GM18951 (cell line): ENCODE measurements around the gene PADI3.
"Not testable (repeated sequence)": the region's sequence is repeated elsewhere in the genome, so short reads cannot be mapped to it uniquely, and the experiment has no call there.

Source experiments
- POLR2A ChIP-seq: IDR thresholded peaks from 4 replicates; pipeline ENCODE4 v1.6.1; 2011; ENCODE audit warnings: mild to moderate bottlenecking; ENCODE audit not compliant: insufficient read length, insufficient read depth; ENCODE audit errors: extremely low read depth
- in situ Hi-C: fragments of 300-500 bp; cut with MboI; formaldehyde crosslinking; loops from one replicate; pipeline ENCODE4 v1.12.0; 2022; ENCODE audit warnings: low sequenced_read_pairs, mixed read lengths, inconsistent platforms; ENCODE audit not compliant: unreplicated experiment

Gene PADI3

GRCh38 chr1:17239420-17239819 is 9.5 kb upstream of the PADI3 start:
- no peak for TF ChIP-seq POLR2A
- in situ Hi-C loops = no loop called here

- in situ Hi-C loops = not testable (repeated sequence)
Observed at GRCh38 chr1:17241011-17241779, 7.7 kb upstream of the PADI3 start.

GRCh38 chr1:17241780-17242074 is 7.2 kb upstream of the PADI3 start:
- in situ Hi-C loops = not testable (repeated sequence)

- no peak for TF ChIP-seq POLR2A
- in situ Hi-C loops = no loop called here
Observed at GRCh38 chr1:17243274-17243673, 5.6 kb upstream of the PADI3 start.

GRCh38 chr1:17244821-17245740 is 3.8 kb upstream of the PADI3 start:
- in situ Hi-C loops = no loop called here
- no peak for TF ChIP-seq POLR2A

GRCh38 chr1:17245816-17246325 is 3.0 kb upstream of the PADI3 start:
- in situ Hi-C loops = no loop called here
- no peak for TF ChIP-seq POLR2A

- in situ Hi-C loops = no loop called here
- TF ChIP-seq POLR2A = no peak
Observed at GRCh38 chr1:17246971-17247370, 1.9 kb upstream of the PADI3 start.

- no peak for TF ChIP-seq POLR2A
- in situ Hi-C loops = no loop called here
Observed at GRCh38 chr1:17250601-17251000, 1.7 kb downstream of the PADI3 start.

GRCh38 chr1:17251246-17251645 is 2.3 kb downstream of the PADI3 start:
- TF ChIP-seq POLR2A = no peak
- in situ Hi-C loops = no loop called here

GRCh38 chr1:17251701-17252376 is 2.9 kb downstream of the PADI3 start:
- in situ Hi-C loops = no loop called here
- no peak for TF ChIP-seq POLR2A

- no peak for TF ChIP-seq POLR2A
- in situ Hi-C loops = no loop called here
Observed at GRCh38 chr1:17255336-17255735, 6.4 kb downstream of the PADI3 start.

- in situ Hi-C loops = no loop called here
- TF ChIP-seq POLR2A = no peak
Observed at GRCh38 chr1:17258116-17258757, 9.3 kb downstream of the PADI3 start.

GRCh38 chr1:17258758-17259130 is 9.8 kb downstream of the PADI3 start:
- in situ Hi-C loops = no loop called here
- no peak for TF ChIP-seq POLR2A
